ENCODE data around the gene NSG2.
"Not testable (repeated sequence)": the region's sequence is repeated elsewhere in the genome, so short reads cannot be mapped to it uniquely, and the experiment has no call there.

Gene NSG2

DNA sequence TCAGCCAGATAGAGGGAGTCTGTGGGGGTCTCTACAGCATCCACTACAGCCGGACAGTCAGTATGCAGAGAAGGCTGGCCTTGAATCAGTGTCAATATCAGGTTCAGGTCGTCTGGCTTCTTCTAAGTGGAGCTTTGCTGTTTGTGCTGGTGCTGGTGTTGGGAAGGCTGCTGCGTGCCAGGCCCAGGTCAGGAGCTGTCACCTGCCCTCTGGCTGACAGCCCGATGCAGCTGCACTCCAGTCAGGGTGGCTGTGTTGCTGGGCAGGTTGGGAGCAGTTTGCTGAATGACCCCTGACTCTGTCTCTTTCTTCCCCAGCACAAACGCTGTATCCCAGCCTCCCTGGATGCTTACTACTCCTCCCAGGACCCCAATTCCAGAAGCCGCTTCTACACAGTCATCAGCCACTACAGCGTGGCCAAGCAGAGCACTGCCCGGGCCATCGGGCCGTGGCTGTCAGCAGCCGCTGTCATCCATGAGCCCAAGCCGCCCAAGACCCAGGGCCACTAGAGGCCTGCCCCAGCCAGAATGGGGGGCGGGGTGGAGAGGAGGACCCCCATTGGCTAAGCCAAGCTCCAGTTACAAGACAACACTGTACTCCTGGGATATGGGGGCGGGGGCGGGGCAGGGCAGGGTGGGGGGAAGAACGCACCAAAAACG, 61.6 kb downstream of the NSG2 start:
- DNase-seq, result no peak

DNA sequence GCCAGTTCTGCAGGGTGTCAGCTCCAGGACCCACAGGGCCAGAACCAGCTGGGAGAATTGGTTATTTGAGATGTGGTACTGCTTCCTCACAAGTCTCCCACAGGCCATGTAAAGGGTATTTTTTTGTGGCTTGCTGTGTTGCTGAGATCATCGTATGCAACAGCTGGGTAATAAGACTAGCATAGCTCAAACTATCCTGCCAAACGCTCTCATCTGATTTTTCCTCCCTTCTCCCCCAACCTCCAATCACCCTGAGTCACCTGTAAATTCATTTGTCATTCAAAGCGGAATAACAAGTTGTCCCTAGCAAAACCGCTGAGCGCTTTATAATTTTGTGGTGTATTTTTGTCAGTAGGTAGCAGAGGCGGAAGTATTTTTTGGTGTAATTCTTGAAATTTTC, 63.2 kb downstream of the NSG2 start:
- no peak for DNase-seq

DNA sequence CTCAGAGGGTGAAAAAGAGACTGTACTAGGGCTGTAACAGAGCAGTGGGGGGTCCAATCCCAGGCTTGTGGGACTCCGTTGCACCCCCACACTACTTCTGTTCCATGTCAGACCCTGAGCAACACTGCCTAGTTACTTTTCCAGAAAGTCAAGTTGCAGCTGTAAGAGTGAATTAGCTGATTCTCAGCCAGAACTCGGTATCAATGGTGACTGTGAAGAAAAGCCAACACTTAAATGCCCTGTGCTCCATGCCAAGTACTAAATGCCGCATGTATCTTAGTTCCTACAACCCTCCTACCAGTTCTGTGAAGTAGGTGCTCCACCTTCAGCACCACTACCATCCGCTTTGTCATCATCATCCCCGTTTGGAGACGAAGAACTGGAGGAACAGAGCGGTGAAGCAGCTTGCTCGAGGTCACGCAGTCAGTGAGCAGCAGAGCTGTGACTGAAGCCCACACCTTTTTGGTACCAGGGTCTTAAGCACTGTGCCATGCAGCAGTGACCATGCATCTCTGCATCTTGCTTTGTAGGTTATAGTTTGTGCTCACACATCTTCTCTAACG, 64.3 kb downstream of the NSG2 start:
- no peak for DNase-seq

DNA sequence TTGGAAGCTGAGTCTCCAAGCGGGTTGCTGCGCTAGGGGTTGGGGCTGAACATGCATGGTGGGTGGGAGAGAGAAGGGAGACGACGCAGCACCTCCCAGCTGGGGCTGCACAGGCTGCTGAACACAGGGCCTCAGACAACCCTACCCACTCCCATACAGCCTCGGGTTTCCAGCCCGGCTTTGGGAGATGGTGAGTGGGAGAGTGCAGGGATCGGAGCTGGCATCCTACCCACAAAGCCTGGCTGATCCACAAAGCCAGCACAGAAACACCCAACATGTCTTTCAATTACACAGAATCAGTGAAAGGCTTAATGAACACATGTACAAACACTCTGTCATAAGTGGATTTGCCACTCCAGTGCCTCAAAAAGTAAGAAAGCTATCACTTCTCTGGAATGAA, 64.8 kb downstream of the NSG2 start:
- DNase-seq, result no peak

DNA sequence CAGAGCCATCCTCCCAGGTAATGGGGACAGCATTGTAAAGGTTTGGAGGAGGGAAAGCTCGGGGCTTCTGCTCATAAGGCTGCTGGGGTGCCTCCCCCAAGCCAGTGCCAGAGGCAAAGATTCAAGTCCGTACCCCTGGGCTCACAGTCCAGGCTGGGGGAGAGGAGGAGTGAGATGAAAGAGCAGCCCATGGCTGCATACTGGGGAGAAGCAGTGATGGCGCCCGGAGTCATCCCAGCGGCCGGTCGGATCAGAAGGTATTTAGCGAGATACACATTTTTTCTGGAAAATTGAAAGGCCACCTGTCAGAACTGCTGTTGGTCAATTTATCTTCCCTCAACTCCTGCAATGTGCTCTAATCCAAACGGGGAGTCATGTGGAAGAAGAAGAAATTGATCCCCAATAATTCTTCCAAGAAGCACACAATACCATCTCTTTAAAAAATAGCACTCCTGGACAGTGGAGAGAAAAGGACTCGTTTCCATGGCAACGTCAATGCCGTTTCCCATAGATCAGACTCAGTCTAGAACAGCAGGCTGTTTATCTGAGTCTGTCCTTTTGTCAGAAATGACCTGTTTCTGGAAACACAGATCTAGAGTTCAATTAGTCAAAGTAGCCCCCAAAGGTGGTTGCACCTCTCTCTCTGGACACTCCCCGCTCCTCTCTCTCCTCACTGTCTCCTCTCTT, 65.9 kb downstream of the NSG2 start:
- DNase-seq, result no peak

DNA sequence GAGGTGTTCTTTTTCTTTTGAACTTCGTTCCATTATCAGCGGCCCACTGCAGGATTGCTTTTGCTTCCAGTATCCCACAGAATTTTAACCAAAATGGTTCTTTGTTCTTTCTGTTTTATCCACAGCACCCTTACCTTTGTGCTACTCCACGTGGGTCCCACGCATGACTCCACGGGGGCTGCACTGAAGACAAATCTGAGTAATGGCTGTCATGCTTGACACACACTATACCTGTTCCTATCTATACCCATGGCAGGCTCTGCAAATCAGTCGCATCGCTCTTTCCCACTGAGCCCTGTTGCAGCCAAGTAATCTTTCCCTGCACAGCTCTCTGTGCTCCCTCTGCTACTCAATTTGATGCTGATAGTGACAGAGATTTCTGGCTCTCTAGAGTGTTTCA, 69.7 kb downstream of the NSG2 start:
- DNase-seq, result no peak

DNA sequence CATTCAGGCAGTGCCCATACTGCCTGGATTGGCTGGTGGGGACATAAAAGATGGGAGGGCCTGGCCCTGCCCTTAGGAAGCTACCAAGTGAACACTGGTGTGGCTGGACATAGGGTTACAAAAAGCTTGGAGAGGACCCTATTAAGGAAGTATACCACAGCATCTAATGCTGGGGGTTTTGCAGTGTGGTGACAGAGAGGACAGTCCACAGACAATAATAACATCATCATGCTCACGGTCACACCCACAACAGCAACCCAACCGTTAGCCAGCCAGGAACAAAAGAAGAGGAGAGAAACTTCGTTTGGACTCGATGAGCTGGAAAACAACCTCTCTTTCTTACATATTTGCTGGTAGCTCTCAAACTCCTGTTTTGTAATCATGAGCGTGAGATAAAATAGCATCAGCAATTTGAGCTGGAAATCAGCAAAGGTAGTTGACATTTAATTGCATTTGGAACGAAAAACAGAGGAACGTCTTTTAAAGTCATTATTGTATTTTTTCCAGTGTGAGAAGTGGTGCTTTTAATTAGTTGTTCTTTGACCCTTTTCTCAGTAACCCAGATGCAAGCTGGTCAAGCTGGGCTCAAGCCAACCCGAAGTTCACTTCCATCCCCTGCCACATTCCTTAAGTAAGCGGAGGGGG, 73.4 kb downstream of the NSG2 start:
- no peak for DNase-seq

DNA sequence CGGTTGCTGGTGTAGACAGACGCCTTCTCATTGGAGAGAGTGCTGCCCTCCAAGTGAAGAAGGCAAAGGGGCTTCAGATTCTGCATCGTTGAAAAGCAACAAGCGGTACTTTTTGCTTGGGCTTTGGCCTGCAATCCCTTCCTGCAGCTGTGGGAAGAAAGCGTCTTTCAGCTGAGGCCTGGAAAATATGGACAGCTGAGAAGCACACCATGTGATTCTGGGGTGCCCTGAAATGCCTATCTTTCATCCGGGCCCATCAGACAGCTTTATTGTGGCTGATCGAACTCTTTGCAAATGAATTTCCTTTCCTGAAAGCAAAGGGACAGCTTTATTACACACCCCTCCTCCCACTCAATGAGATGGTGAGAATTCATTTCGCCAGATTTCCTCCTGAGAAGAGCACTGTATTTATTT, 74.0 kb downstream of the NSG2 start:
- no peak for DNase-seq

DNA sequence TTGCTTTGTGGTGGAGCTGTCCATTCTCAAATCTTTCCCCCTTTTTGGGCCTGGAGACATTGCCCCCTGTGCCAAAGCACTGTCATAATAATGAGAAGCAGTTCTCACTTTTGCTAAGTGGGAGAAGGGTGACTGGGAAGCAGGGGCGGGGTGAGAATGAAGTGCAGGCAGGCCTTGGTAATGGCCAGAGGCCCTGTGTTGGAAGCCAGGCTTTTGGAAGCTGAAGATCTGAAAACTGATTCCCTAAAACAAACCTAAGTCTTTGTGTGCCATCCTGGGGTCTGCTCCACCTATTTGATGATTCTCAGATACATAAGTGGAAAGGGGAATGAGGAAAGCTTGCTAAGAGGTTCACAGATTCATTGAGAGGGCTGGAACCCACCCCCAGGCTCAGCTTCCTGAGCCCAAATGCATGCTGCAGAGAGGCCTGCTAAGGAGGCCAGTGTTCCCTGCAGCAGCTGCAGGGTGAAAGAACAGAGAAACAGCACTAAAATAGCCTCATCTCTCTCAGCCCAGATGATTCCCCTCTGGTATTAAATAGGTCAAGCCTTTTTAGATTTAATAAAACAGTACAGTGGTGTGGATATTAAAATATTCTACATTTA, 75.0 kb downstream of the NSG2 start:
- no peak for DNase-seq

DNA sequence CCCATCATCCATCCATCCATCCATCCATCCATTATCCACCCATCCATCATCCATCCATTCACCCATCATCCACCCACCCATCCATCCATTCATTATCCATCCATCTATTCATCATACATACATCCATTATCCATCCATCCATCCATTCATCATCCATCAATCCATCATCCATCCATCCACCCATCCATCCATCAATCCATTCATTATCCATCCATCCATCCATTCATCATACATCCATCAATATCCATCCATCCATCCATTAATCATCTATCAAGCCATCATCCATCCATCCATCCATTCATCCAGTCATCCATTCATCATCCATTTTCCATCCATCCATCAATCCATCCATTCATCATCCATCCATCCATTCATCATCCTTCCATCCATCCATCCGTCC, 89.0 kb downstream of the NSG2 start:
- no peak for DNase-seq

DNA sequence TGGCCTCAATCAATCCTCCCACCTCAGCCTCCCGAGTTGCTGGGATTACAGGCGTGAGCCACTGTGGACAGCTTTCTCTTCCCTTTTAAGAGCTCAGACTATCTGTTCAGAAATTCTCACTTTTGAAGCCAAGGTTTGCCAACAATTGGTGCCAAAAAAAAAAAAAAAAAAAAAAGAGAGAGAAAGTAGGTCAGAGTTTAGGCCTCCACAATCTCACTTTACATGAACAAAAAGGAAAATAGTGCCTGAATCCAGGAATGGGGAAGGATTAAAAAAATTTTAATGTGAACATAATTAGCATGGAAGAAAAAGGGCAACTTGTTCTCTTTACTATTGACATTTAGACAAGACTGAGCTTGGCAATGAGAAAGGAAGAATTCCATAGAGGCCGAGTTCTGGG, 94.1 kb downstream of the NSG2 start:
- DNase-seq, result no peak

DNA sequence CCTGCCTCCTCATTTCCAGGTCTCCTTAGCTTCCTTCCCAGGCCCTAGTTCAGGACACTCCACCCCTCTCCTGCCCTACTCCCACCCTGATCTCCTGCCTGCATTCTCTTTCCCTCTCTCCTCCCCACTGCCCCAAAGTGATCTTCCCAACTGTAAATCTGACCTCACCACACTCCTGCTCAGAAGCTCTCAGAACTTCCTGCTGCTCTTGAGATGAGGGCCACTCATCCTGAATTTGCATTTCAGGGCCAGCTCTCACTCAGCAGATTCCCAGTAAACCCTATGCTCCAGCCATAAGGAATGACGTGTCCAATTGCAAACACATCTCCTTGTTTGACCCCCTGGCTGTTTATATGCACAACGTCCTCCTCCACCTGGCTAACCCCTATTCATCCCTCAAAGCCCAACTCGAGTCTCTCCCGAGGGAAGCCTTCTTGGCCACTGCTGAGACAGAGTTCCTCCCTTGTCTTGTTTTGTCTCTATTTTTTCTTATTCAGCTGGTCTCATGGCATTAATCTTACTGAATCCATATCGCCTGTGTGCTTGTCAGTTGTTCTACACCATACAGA, 95.0 kb downstream of the NSG2 start:
- DNase-seq, result no peak

DNA sequence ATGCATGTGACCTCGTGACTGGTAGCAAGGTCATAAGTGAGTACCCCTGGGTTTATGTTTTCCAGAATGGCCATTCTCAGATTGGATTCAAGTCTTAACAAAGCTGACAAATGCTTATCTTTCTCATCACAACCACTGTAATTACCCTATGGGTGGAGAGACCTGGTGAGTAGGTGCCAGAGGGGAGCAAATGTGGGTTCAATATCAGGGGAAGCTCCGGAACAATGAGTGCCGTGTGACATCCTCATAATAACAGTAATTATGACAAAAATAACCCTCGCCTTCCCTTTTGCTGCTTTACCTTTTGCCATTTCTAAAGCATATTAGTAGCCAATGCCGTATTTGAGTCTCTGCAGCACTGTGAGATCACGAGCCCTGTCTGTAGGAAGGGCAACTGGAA, 95.9 kb downstream of the NSG2 start:
- no peak for DNase-seq

DNA sequence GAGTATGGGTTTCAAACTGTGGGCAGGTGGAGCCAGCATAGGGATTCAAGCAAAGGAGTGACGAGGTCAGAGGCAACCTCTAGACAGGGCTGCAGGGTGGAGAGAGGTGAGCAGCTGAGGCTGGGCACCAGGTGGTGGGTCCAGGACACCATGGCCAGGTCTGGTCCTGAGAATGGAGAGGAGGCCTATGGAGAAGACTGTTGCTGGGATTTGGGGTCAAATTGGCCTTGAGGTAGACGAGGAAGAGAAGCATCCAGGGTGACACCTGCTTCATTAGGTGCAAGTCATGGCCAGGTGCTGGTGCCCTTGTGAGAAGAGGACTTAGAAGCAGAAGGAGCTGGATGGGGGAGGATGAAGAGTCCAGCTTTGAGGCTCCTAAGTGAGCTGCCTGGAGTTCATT, 99.6 kb downstream of the NSG2 start:
- no peak for DNase-seq

DNA sequence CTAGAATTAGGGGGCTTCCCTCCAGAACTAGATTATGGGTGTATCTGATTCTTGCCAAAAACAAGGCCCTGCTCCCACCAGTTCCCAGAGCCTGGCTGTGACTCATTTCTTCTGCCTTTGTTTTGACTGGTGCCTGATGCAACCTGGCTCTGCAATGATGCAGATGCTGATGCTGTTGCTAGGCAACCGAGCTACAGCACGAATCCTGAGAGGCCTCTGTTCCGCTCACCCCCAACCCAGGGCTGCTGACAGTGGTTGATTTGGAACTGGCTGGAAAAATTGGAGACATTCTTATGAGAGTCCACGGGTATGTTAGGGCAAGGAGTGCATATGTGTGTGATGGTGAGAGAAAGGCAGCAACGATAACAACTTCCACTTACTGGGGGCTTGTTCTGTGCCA, 100.3 kb downstream of the NSG2 start:
- no peak for DNase-seq

DNA sequence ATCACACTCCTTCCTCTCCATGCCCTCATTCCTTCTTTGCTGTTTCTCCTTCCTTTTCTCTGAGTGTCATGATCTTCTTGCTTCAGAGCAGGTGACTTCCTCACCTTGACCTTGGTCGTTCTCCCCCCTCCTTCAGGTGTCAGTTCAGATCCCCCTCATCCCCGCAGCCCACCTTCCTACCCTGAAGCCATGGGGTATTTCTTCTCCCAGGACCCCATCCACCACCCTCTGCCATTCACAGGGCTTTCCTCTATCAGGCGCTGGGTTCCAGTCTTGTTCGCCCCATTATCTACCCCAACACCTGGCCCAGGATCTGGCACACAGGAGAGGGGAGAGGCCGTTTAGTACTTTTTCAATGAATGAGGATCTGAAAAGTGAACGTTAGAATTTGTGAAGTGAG, 101.0 kb downstream of the NSG2 start:
- DNase-seq, result no peak

DNA sequence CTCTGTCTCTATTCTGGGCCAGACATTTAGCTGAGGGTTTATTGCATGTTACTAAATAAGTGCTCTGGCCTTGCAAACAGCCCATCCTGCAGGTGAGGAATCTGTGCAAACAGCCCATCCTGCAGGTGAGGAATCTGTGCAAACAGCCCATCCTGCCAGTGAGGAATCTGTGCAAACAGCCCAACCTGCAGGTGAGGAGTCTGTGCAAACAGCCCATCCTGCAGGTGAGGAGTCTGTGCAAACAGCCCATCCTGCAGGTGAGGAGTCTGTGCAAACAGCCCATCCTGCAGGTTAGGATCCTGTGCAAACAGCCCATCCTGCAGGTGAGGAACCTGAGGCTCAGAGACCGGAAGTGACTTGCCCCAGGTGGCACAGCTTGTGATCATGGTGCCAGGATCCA, 101.5 kb downstream of the NSG2 start:
- DNase-seq, result not testable (repeated sequence)

DNA sequence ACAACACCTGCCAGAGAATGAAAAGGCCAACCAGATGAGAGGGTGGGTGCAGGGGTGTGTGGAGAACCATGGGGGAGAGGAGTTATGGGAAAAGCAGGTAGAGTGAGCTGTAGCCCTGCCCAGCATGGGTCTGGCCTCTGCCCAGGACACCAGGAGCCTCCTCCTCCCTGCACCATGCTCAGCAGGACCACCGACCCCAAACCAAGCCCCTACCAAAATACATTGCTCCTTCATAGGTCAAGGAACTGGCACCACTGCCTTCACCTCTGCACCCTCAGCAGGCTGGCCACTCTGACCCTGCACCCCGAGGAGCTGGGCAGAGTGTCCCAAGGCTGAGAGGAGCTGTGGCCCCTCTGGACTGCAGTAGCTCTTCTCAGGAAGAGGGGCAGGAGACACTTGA, 102.0 kb downstream of the NSG2 start:
- DNase-seq, result no peak

DNA sequence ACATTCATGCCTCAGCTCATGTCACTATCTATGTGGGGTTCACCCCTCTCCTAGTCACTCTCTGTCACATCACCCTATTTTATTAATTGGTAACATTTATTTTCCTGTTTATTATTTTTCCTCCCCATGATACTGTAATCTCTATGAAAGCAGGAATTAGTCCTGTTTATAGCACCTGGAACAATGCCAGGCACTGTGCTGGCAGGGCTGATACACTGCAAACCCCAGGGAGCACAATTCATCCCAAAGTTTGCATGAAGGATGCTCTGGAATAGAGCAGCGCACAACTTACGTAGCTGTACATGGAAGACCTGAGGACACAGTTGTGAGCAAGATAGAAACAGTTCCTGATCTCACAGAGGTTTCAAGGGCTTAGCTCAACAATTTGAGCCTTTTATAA, 103.2 kb downstream of the NSG2 start:
- DNase-seq, result no peak

DNA sequence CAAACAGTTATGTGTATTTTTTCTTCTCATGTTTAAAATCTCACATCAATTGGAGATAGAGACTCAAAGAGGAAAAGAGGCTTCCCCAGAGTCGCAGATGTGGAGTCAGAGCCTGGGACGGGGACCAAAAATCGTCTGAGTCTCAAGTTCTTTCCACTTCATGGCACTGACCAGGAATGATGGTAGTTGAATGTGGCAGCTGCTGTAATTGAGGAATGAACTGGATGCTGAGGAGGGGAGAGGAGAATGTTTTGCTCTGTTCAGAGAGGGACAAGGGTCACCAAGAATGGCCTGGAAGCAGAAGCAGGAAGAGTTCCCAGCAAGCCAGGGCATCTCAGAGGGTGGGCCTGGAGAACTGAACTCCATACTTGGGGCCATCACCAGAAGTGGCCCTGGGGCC, 103.9 kb downstream of the NSG2 start:
- DNase-seq, result no peak

DNA sequence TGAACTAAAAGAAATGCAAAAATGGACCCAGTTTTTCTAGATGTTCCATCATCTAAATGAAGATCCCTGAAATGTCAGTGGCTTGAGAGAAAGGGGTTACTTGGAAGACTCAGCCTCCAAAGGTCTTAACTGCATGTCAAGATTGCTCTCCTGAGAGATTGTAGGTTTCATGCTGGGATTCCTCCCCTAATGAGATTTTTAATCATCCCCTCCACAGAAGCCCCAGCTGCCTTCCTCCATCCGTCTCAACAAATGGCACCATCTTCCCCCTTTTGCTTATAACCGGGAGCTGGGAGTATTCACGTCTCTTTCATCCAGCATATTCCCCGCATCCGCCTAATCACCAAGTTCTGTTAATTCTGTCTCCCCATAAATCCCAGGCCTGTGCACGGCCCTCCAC, 104.5 kb downstream of the NSG2 start:
- DNase-seq, result no peak

DNA sequence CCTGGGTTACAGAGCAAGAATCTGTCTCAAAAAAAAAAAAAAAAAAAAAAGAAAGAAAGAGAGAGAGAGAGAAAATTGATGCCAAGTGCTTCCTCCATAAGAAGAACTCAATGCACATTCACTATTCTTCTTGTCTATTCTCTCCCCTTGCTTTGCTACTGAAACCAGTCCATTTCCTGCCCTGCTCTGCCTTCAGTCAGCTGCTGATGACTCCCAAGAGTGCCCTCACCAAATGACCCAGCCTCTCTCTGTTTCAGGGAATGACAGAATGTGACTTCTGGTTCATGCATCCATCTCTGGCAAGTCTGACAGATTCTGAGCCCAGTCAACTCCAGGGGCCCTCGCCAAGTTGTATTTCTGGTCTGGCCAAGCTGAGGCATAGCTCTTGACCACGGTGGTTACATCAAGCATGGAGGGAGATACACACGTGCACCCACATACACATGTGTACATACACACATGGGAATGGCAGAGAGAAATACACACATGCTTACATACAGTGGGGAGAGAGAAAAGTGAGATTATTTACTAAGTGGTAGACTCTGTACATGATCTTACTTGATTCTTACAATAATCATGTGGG, 106.2 kb downstream of the NSG2 start:
- no peak for DNase-seq

DNA sequence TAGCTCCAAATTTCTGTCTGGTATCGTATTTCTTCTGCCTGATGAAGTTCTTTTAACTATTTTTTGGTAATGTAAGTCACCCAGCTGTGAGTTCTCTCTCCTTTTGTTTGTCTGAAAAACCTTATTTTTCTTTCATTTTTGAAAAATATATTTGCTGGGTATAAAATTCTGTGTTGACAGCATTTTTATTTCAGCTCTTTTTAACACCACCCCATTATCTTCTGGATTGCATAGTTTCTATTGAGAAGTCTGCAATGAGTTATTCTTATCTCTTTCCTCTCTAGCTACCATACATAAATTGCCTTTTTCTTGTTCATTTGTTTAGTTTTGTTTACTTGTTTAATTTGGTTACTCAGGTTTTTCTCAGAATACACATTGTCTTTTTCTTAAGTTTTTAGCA, 109.1 kb downstream of the NSG2 start:
- DNase-seq, result no peak

Data from NCI-H446 treated with DMSO at 0.1 percent for 48 hours (cell line).